Spleen (tissue), 11 donors: ENCODE measurements around the gene ITIH4. TPM values are rescaled to one million over a fixed set of nuclear protein-coding genes. Genes with fewer than 3 reads are reported as not detected.
A peak's percentile ranks its signal among the peaks of the same experiment; 100 is the strongest.

Experiments used
- DNase-seq: peaks from one replicate; pipeline ENCODE4 v3.0.0-alpha.2; 2020
- H3K27ac ChIP-seq, 8 donors: fragments of 200-600 bp; sonication (generic) in 7 of 8; 1 replicate in 4 of 8; 2 replicates in 4 of 8; pipeline versions ENCODE4 v1.5.0 to v1.8.0; 2016 to 2021; ENCODE audit warnings: inconsistent platforms in 4 of 8, mild to moderate bottlenecking in 4 of 8, moderate library complexity in 1 of 8
- H3K27me3 ChIP-seq, 7 donors: fragments of 200-600 bp; sonication (generic) in 6 of 7; replicated peaks in 1 of 7; 1 replicate in 4 of 7; 2 replicates in 3 of 7; pipeline versions ENCODE4 v1.5.0 to v1.8.0; 2016 to 2021; ENCODE audit warnings: inconsistent platforms in 3 of 7, mild to moderate bottlenecking in 1 of 7
- H3K36me3 ChIP-seq, 6 donors: fragments of 200-600 bp; sonication (generic) in 5 of 6; 1 replicate in 4 of 6; 2 replicates in 2 of 6; pipeline versions ENCODE4 v1.5.0 to v1.8.0; 2016 to 2021; ENCODE audit warnings: inconsistent platforms in 2 of 6
- H3K4me1 ChIP-seq, 6 donors: fragments of 200-600 bp; sonication (generic) in 5 of 6; 1 replicate in 3 of 6; 2 replicates in 3 of 6; pipeline versions ENCODE4 v1.5.0 to v1.8.0; 2016 to 2021; ENCODE audit warnings: inconsistent platforms in 3 of 6
- H3K4me3 ChIP-seq, 8 donors: fragments of 200-600 bp; sonication (generic) in 7 of 8; 1 replicate in 4 of 8; 2 replicates in 4 of 8; pipeline versions ENCODE4 v1.5.0 to v1.8.0; 2016 to 2021; ENCODE audit warnings: inconsistent platforms in 4 of 8, mild to moderate bottlenecking in 4 of 8, moderate library complexity in 2 of 8
- H3K9me3 ChIP-seq, 8 donors: fragments of 200-600 bp; sonication (generic) in 7 of 8; 1 replicate in 4 of 8; 2 replicates in 4 of 8; pipeline versions ENCODE4 v1.5.0 to v1.8.0; 2016 to 2021; ENCODE audit warnings: inconsistent platforms in 4 of 8
- CTCF ChIP-seq, 11 experiments: fragments of 200-600 bp in 7 of 11; fragments of 450-650 bp in 4 of 11; sonication (generic) in 4 of 11; IDR thresholded peaks in 8 of 11; conservative IDR thresholded peaks in 3 of 11; 1 replicate in 7 of 11; 2 replicates in 4 of 11; pipeline versions ENCODE4 v1.4.0 to v1.8.0; 2016 to 2021; ENCODE audit warnings: antibody characterized with exemption in 11 of 11, inconsistent platforms in 4 of 11, mild to moderate bottlenecking in 1 of 11
- POLR2A ChIP-seq, 3 donors: fragments of 450-650 bp; IDR thresholded peaks; one replicate each; pipeline ENCODE4 v1.5.1; 2017; ENCODE audit warnings: antibody characterized with exemption in 3 of 3, mild to moderate bottlenecking in 1 of 3
- POLR2AphosphoS5 ChIP-seq, 3 donors: sonication (generic); formaldehyde crosslinking; IDR thresholded peaks; one replicate each; pipeline ENCODE4 v1.5.1; 2017; ENCODE audit warnings: antibody characterized with exemption in 3 of 3
- WGBS, 5 donors: extraction: QIAGEN DNeasy Blood & Tissue Kit in 3 of 5; methylation state at CpG; one replicate each; pipeline versions ENCODE4 v1.1.5 to v1.1.7; 2013 to 2018; 5-methylcytosine and 5-hydroxymethylcytosine counted together
- intact Hi-C: fragments of 100-400 bp; cut with DNase I; formaldehyde crosslinking; loops from one replicate; pipeline ENCODE4 v1.15.0; 2023; ENCODE audit warnings: low total_unique reads
- polyA plus RNA-seq, 3 donors: library from polyadenylated mRNA; stranded (reverse); fragments of 200-250 nt; gene quantifications; one replicate each; pipeline ENCODE4 v1.2.1, GENCODE V29; 2013
- total RNA-seq, 7 donors: library from RNA; depleted of rRNA in 3 of 7; stranded (reverse); fragments of >200 nt in 3 of 7; fragmentation: NEBNext Ultra II Directional in 4 of 7; extraction: Animal tissue kit (Norgen Biotek cat#: 25700) in 4 of 7; gene quantifications; one replicate each; pipeline versions ENCODE4 v1.1.0 to v1.2.1, GENCODE V29; 2016 to 2021
- donor health status: healthy with polysubstance abuse.
- donor health status: DM: no; HTN: no; CAD: no; lungs with moderate emphysema.
- donor health status: DM: no; HTN: no; CAD: no.
- donor health status: Bipolar disorder and iron deficiency.
- donor health status: healthy.
- donor health status: DM: no; HTN: no; CAD: no.
- donor health status: DM: yes; HTN: yes; CAD: no.

The ITIH4 gene
- total and polyA plus RNA-seq, 10 donors = 9.9 to 54.2 (median 21.6) TPM

- Histone ChIP-seq H3K27ac (peak overlapping the region in 3 of 8 donors; percentile 47 to 72 (median 52)), H3K4me1 (peaks cover 0 to 20% (median 0%) of the 10 kb centered on the region in 6 donors), H3K36me3 (no peaks in the 10 kb centered on the region), H3K4me3 (no peak overlapping the region), H3K9me3 (no peaks in the 10 kb centered on the region), H3K27me3 (no peaks in the 10 kb centered on the region)
- 51 to 70% (median 60%) methylated on average over 9 of the region's 9 CpGs for WGBS, 5 donors
- TF ChIP-seq POLR2A (IDR thresholded peaks at IDR 0.05) (no peak), CTCF (IDR thresholded peaks at IDR 0.05 in 8 of 11, conservative IDR thresholded peaks at IDR 0.05 in 3 of 11) (no peak), POLR2AphosphoS5 (IDR thresholded peaks at IDR 0.05) (no peak)
- DNase-seq = no peak
- intact Hi-C loops = no loop called here
These were observed 35.1 kb downstream of the ITIH4 start for GRCh38 chr3:52795298-52795900.

- no peaks in the 10 kb centered on the region for H3K27me3 ChIP-seq
- peak within 1 kb of the TSS in 6 of 8 donors; percentile 20 to 72 (median 46) for H3K27ac ChIP-seq
- no peaks in the 10 kb centered on the region for H3K9me3 ChIP-seq
- H3K4me3 ChIP-seq = no peak within 1 kb of the TSS
- intact Hi-C loops = no loop called here
- DNase-seq = no peak
- TF ChIP-seq POLR2A (IDR thresholded peaks at IDR 0.05) (no peak), POLR2AphosphoS5 (IDR thresholded peaks at IDR 0.05) (peak in 2 of 3 donors; percentile 15 to 72)
- H3K36me3 ChIP-seq = no peaks in the 10 kb centered on the region
- WGBS, 5 donors = 45 to 83% (median 72%) methylated on average over 9 to 10 of the region's 10 CpGs
- H3K4me1 ChIP-seq = peaks cover 0 to 20% (median 0%) of the 10 kb centered on the region in 6 donors
These were observed 35.8 kb downstream of the ITIH4 start, which contains the start of gene ITIH3 for GRCh38 chr3:52794612-52795099. ITIH3 (plus strand) TSS chr3:52794796; CDS start chr3:52794804, 8 bp downstream.

GRCh38 chr3:52793702-52794611 is 36.5 kb downstream of the ITIH4 start:
- TF ChIP-seq POLR2A (IDR thresholded peaks at IDR 0.05) (no peak), CTCF (IDR thresholded peaks at IDR 0.05 in 8 of 11, conservative IDR thresholded peaks at IDR 0.05 in 3 of 11) (no peak), POLR2AphosphoS5 (IDR thresholded peaks at IDR 0.05) (no peak)
- peak overlapping the region in 6 of 8 donors; percentile 20 to 72 (median 46) for H3K27ac ChIP-seq
- H3K4me3 ChIP-seq = no peak overlapping the region
- intact Hi-C loops = no loop called here
- H3K36me3 ChIP-seq = no peaks in the 10 kb centered on the region
- 69 to 79% (median 77%) methylated on average over 8 to 9 of the region's 9 CpGs for whole genome bisulfite sequencing, 5 donors
- no peak for DNase-seq
- peaks cover 0 to 20% (median 0%) of the 10 kb centered on the region in 6 donors for H3K4me1 ChIP-seq
- H3K27me3 ChIP-seq = no peaks in the 10 kb centered on the region
- H3K9me3 ChIP-seq = no peaks in the 10 kb centered on the region

- Histone ChIP-seq H3K4me3 (no peak overlapping the region), H3K9me3 (no peaks in the 10 kb centered on the region), H3K27ac (peak overlapping the region in 3 of 8 donors; percentile 47 to 72 (median 52)), H3K4me1 (peaks cover 0 to 20% (median 0%) of the 10 kb centered on the region in 6 donors), H3K27me3 (no peaks in the 10 kb centered on the region), H3K36me3 (no peaks in the 10 kb centered on the region)
- TF ChIP-seq POLR2A (IDR thresholded peaks at IDR 0.05) (no peak), CTCF (IDR thresholded peaks at IDR 0.05 in 8 of 11, conservative IDR thresholded peaks at IDR 0.05 in 3 of 11) (no peak), POLR2AphosphoS5 (IDR thresholded peaks at IDR 0.05) (no peak)
- DNase-seq = no peak
- WGBS, 5 donors = 64 to 84% (median 77%) methylated on average over 17 to 18 of the region's 18 CpGs
- intact Hi-C loops = no loop called here
These were observed 37.3 kb downstream of the ITIH4 start for GRCh38 chr3:52792961-52793695.
